OCI-LY3 (cell line): ENCODE data around the gene NAA40.

Experiments
- H2AFZ ChIP-seq: fragments of 200-600, 300-600 bp; shearing (Covaris generic); 2 replicates; pipeline ENCODE4 v1.6.0; 2014; ENCODE audit warnings: antibody characterized with exemption, low read depth, low read length
- H3K27ac ChIP-seq: fragments of 200-600, 300-600 bp; sonication (generic); 2 replicates; pipeline ENCODE4 v1.5.1; 2014; ENCODE audit warnings: mild to moderate bottlenecking, low read length, moderate library complexity, mixed read lengths
- H3K27me3 ChIP-seq: fragments of 200-600, 300-600 bp; sonication (generic); 2 replicates; pipeline ENCODE4 v1.6.1; 2014; ENCODE audit warnings: low read depth, low read length, mixed read lengths
- H3K36me3 ChIP-seq: fragments of 200-600, 300-600 bp; sonication (generic); replicated peaks from 2 replicates; pipeline ENCODE3; 2014; ENCODE audit warnings: low read depth, low read length, mixed read lengths
- H3K4me1 ChIP-seq: fragments of 300-600, 200-600 bp; sonication (generic); 2 replicates; pipeline ENCODE4 v1.6.1; 2014; ENCODE audit warnings: low read length, mixed read lengths
- H3K4me2 ChIP-seq: fragments of 200-600, 300-600 bp; sonication (generic); 2 replicates; pipeline ENCODE4 v1.6.1; 2014; ENCODE audit warnings: low read length, mixed read lengths
- H3K4me3 ChIP-seq: fragments of 300-600, 200-600 bp; sonication (generic); 2 replicates; pipeline ENCODE4 v1.5.1; 2014; ENCODE audit warnings: antibody characterized with exemption, mild to moderate bottlenecking, low read length, moderate library complexity
- H3K79me2 ChIP-seq: fragments of 300-600, 200-600 bp; shearing (Covaris generic); 2 replicates; pipeline ENCODE4 v1.6.1; 2014; ENCODE audit warnings: mild to moderate bottlenecking, low read length, mixed read lengths
- H3K9ac ChIP-seq: fragments of 300-600, 200-600 bp; shearing (Covaris generic); 2 replicates; pipeline ENCODE4 v1.6.0; 2014; ENCODE audit warnings: mild to moderate bottlenecking, low read length, moderate library complexity
- H3K9me3 ChIP-seq: fragments of 200-600, 300-600 bp; shearing (Covaris generic); 2 replicates; pipeline ENCODE4 v1.6.1; 2014; ENCODE audit warnings: low read length, mixed read lengths; ENCODE audit not compliant: insufficient read depth
- H4K20me1 ChIP-seq: fragments of 200-600, 300-600 bp; sonication (generic); 2 replicates; pipeline ENCODE4 v1.6.1; 2016; ENCODE audit warnings: low read length, mixed read lengths; ENCODE audit not compliant: insufficient read depth
- EZH2phosphoT487 ChIP-seq: fragments of 200-600 bp; shearing (Covaris generic); IDR thresholded peaks from 2 replicates; pipeline ENCODE4 v1.6.1; 2018; ENCODE audit warnings: antibody characterized with exemption, mixed run types, low read depth
- TF ChIP-seq, protein P1 (sequence below): fragments of 200-600, 300-600 bp; sonication (generic); IDR thresholded peaks from 2 replicates; pipeline ENCODE4 v1.5.1; 2014; ENCODE audit warnings: antibody characterized with exemption, low read length, low read depth

Gene NAA40

DNA sequence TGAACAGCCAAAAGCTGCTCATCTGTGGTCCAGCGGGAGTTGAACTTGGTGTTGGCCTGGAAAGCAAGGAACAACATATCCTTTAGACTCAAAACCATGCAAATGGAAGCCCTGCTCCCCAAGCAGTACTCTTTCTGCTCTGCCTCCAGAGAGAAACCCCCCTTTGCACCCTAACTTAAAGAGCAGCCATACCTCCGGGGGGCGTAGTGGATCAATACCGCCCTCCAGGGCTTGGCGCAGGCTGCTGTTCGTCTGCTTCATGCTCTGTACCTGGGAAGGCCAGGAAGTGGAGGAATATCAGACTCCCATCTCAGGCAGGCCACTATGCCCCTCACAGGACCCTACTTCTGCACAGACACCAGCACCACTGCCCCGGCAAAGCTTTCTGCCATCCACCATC lies 26.1 kb upstream of the NAA40 start:
- Histone ChIP-seq H3K27ac (no peak overlapping the region), H3K4me2 (no peak overlapping the region), H2AFZ (no peak overlapping the region), H3K27me3 (no peaks in the 10 kb centered on the region), H4K20me1 (no peaks in the 10 kb centered on the region), H3K9me3 (no peaks in the 10 kb centered on the region), H3K9ac (no peak overlapping the region), H3K4me3 (no peak overlapping the region), H3K36me3 (peaks cover 23% of the 10 kb centered on the region), H3K4me1 (no peaks in the 10 kb centered on the region), H3K79me2 (no peaks in the 10 kb centered on the region)
- TF ChIP-seq, protein P1, sequence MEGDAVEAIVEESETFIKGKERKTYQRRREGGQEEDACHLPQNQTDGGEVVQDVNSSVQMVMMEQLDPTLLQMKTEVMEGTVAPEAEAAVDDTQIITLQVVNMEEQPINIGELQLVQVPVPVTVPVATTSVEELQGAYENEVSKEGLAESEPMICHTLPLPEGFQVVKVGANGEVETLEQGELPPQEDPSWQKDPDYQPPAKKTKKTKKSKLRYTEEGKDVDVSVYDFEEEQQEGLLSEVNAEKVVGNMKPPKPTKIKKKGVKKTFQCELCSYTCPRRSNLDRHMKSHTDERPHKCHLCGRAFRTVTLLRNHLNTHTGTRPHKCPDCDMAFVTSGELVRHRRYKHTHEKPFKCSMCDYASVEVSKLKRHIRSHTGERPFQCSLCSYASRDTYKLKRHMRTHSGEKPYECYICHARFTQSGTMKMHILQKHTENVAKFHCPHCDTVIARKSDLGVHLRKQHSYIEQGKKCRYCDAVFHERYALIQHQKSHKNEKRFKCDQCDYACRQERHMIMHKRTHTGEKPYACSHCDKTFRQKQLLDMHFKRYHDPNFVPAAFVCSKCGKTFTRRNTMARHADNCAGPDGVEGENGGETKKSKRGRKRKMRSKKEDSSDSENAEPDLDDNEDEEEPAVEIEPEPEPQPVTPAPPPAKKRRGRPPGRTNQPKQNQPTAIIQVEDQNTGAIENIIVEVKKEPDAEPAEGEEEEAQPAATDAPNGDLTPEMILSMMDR, result peak; percentile 22; the same call in 1 of the 2 replicates
- TF ChIP-seq EZH2phosphoT487, result no peak

GRCh38 chr11:63913866-63914830 lies 24.7 kb upstream of the NAA40 start:
- peaks cover 12% of the 10 kb centered on the region for H3K4me1 ChIP-seq
- no peaks in the 10 kb centered on the region for H4K20me1 ChIP-seq
- H3K36me3 ChIP-seq, result peaks cover 10% of the 10 kb centered on the region
- no peak overlapping the region for H2AFZ ChIP-seq
- H3K27me3 ChIP-seq, result no peaks in the 10 kb centered on the region
- H3K79me2 ChIP-seq, result no peaks in the 10 kb centered on the region
- H3K9ac ChIP-seq, result no peak overlapping the region
- no peak for TF ChIP-seq EZH2phosphoT487
- TF ChIP-seq, protein P1, result no peak
- no peak overlapping the region for H3K4me2 ChIP-seq
- H3K27ac ChIP-seq, result no peak overlapping the region
- no peak overlapping the region for H3K4me3 ChIP-seq
- H3K9me3 ChIP-seq, result no peaks in the 10 kb centered on the region

DNA sequence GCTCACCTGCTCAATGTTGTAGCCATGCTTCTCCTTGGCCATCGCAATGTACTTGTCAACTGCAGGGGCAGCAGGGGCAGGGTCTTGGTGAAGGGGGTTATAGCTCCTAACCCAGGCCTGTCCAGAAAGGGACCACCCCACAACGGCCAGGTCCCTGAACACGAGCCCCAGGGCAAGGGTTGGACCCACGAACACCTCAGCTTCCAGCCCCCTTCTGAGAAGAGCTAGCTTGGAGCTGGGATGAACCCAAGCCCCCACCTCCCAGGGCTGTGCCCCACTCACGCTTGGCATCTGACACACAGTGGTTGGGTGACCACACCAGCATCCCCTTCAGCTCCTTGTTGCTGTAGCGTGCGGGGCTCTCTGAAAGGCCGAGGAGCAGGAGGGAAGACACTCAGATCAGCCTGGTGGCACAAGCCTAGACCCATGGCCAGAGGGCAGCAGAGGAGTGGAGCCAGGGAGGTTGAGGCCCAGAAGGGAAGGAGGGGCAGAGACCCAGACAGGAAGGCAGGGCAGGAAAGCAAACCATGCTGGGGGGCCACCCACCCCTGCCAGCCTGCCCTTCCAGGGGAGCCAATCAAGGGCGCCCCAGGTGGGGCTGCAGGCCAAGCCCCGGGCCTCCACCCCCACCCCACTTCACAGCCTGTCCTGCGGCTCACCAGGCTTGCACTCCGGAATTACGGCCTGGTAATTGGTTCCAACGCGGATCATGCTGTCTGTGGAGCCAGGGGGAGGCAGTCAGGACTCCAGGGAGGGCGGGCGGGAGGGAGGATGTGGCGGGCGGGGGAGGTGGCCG lies 23.7 kb upstream of the NAA40 start:
- Histone ChIP-seq H2AFZ (no peak overlapping the region), H3K27ac (no peak overlapping the region), H3K9me3 (no peaks in the 10 kb centered on the region), H3K4me2 (no peak overlapping the region), H3K9ac (no peak overlapping the region), H3K27me3 (no peaks in the 10 kb centered on the region), H3K4me3 (no peak overlapping the region), H3K4me1 (peaks cover 22% of the 10 kb centered on the region), H3K36me3 (peaks cover 8% of the 10 kb centered on the region), H3K79me2 (no peaks in the 10 kb centered on the region), H4K20me1 (no peaks in the 10 kb centered on the region)
- TF ChIP-seq EZH2phosphoT487, result no peak
- TF ChIP-seq, protein P1, result no peak
